ENCODE data around the gene RABGEF1.
"Not testable (repeated sequence)": the region's sequence is repeated elsewhere in the genome, so short reads cannot be mapped to it uniquely, and the experiment has no call there.

Gene RABGEF1

GRCh38 chr7:66747385-66747784 lies 6.9 kb downstream of the RABGEF1 start:
- no peak overlapping the region for H3K4me3 ChIP-seq (ENCODE audit: low read length)
- H3K27ac ChIP-seq (ENCODE audit: low read length): no peak overlapping the region
- H3K36me3 ChIP-seq (ENCODE audit: control insufficient read depth, insufficient read depth, low read length): no peaks in the 10 kb centered on the region
- WGBS (ENCODE audit: insufficient coverage, insufficient read length): no CpG with 5 or more reads among the region's 2 CpGs
- H3K27me3 ChIP-seq (ENCODE audit: control insufficient read depth, insufficient read depth, low read length): no peaks in the 10 kb centered on the region
- DNase-seq (ENCODE audit: low read depth, low spot score): no peak
- H3K9me3 ChIP-seq (ENCODE audit: control insufficient read depth, insufficient read depth, low read length): no peaks in the 10 kb centered on the region
- no peaks in the 10 kb centered on the region for H3K4me1 ChIP-seq (ENCODE audit: control insufficient read depth, insufficient read depth, low read length)

- Histone ChIP-seq H3K27me3 (ENCODE audit: control insufficient read depth, insufficient read depth, low read length) (no peaks in the 10 kb centered on the region), H3K4me3 (ENCODE audit: low read length) (no peak overlapping the region), H3K9me3 (ENCODE audit: control insufficient read depth, insufficient read depth, low read length) (no peaks in the 10 kb centered on the region), H3K27ac (ENCODE audit: low read length) (no peak overlapping the region), H3K4me1 (ENCODE audit: control insufficient read depth, insufficient read depth, low read length) (no peaks in the 10 kb centered on the region), H3K36me3 (ENCODE audit: control insufficient read depth, insufficient read depth, low read length) (no peaks in the 10 kb centered on the region)
- DNase-seq (ENCODE audit: low read depth, low spot score): no peak
- WGBS (ENCODE audit: insufficient coverage, insufficient read length): no CpG with 5 or more reads among the region's 10 CpGs
These were observed 7.5 kb downstream of the RABGEF1 start for GRCh38 chr7:66747881-66748511.

- H3K4me3 ChIP-seq (ENCODE audit: low read length): no peak overlapping the region
- WGBS (ENCODE audit: insufficient coverage, insufficient read length): no CpG with 5 or more reads among the region's 4 CpGs
- no peaks in the 10 kb centered on the region for H3K9me3 ChIP-seq (ENCODE audit: control insufficient read depth, insufficient read depth, low read length)
- H3K4me1 ChIP-seq (ENCODE audit: control insufficient read depth, insufficient read depth, low read length): no peaks in the 10 kb centered on the region
- no peak overlapping the region for H3K27ac ChIP-seq (ENCODE audit: low read length)
- H3K27me3 ChIP-seq (ENCODE audit: control insufficient read depth, insufficient read depth, low read length): no peaks in the 10 kb centered on the region
- H3K36me3 ChIP-seq (ENCODE audit: control insufficient read depth, insufficient read depth, low read length): no peaks in the 10 kb centered on the region
- DNase-seq (ENCODE audit: low read depth, low spot score): no peak
These were observed 8.3 kb downstream of the RABGEF1 start for GRCh38 chr7:66748791-66749190.

GRCh38 chr7:66751945-66752344 lies 11.4 kb downstream of the RABGEF1 start:
- no peak for DNase-seq (ENCODE audit: low read depth, low spot score)
- Histone ChIP-seq H3K9me3 (ENCODE audit: control insufficient read depth, insufficient read depth, low read length) (no peaks in the 10 kb centered on the region), H3K4me3 (ENCODE audit: low read length) (no peak overlapping the region), H3K4me1 (ENCODE audit: control insufficient read depth, insufficient read depth, low read length) (no peaks in the 10 kb centered on the region), H3K27me3 (ENCODE audit: control insufficient read depth, insufficient read depth, low read length) (no peaks in the 10 kb centered on the region), H3K36me3 (ENCODE audit: control insufficient read depth, insufficient read depth, low read length) (no peaks in the 10 kb centered on the region), H3K27ac (ENCODE audit: low read length) (no peak overlapping the region)
- WGBS (ENCODE audit: insufficient coverage, insufficient read length): no CpG with 5 or more reads among the region's 8 CpGs

GRCh38 chr7:66754541-66754940 lies 14.0 kb downstream of the RABGEF1 start:
- H3K4me1 ChIP-seq (ENCODE audit: control insufficient read depth, insufficient read depth, low read length): no peaks in the 10 kb centered on the region
- no CpG with 5 or more reads among the region's 4 CpGs for WGBS (ENCODE audit: insufficient coverage, insufficient read length)
- H3K36me3 ChIP-seq (ENCODE audit: control insufficient read depth, insufficient read depth, low read length): no peaks in the 10 kb centered on the region
- H3K27ac ChIP-seq (ENCODE audit: low read length): no peak overlapping the region
- DNase-seq (ENCODE audit: low read depth, low spot score): no peak
- H3K4me3 ChIP-seq (ENCODE audit: low read length): no peak overlapping the region
- H3K27me3 ChIP-seq (ENCODE audit: control insufficient read depth, insufficient read depth, low read length): no peaks in the 10 kb centered on the region
- H3K9me3 ChIP-seq (ENCODE audit: control insufficient read depth, insufficient read depth, low read length): no peaks in the 10 kb centered on the region

GRCh38 chr7:66755059-66755458 lies 14.5 kb downstream of the RABGEF1 start:
- not testable (repeated sequence) for H3K4me3 ChIP-seq (ENCODE audit: low read length); H3K36me3 ChIP-seq (ENCODE audit: control insufficient read depth, insufficient read depth, low read length); H3K27me3 ChIP-seq (ENCODE audit: control insufficient read depth, insufficient read depth, low read length); H3K27ac ChIP-seq (ENCODE audit: low read length); H3K9me3 ChIP-seq (ENCODE audit: control insufficient read depth, insufficient read depth, low read length); H3K4me1 ChIP-seq (ENCODE audit: control insufficient read depth, insufficient read depth, low read length); DNase-seq (ENCODE audit: low read depth, low spot score)
- no CpG with 5 or more reads among the region's 4 CpGs for WGBS (ENCODE audit: insufficient coverage, insufficient read length)

- not testable (repeated sequence) for H3K36me3 ChIP-seq (ENCODE audit: control insufficient read depth, insufficient read depth, low read length); H3K9me3 ChIP-seq (ENCODE audit: control insufficient read depth, insufficient read depth, low read length); H3K27me3 ChIP-seq (ENCODE audit: control insufficient read depth, insufficient read depth, low read length); H3K4me3 ChIP-seq (ENCODE audit: low read length); H3K4me1 ChIP-seq (ENCODE audit: control insufficient read depth, insufficient read depth, low read length); H3K27ac ChIP-seq (ENCODE audit: low read length); DNase-seq (ENCODE audit: low read depth, low spot score)
- WGBS (ENCODE audit: insufficient coverage, insufficient read length): no CpG with 5 or more reads among the region's 3 CpGs
These were observed 15.7 kb downstream of the RABGEF1 start for GRCh38 chr7:66756227-66756626.

GRCh38 chr7:66756889-66757288 lies 16.4 kb downstream of the RABGEF1 start:
- Histone ChIP-seq H3K4me3 (ENCODE audit: low read length) (no peak overlapping the region), H3K4me1 (ENCODE audit: control insufficient read depth, insufficient read depth, low read length) (no peaks in the 10 kb centered on the region), H3K27me3 (ENCODE audit: control insufficient read depth, insufficient read depth, low read length) (no peaks in the 10 kb centered on the region), H3K36me3 (ENCODE audit: control insufficient read depth, insufficient read depth, low read length) (no peaks in the 10 kb centered on the region), H3K27ac (ENCODE audit: low read length) (no peak overlapping the region), H3K9me3 (ENCODE audit: control insufficient read depth, insufficient read depth, low read length) (no peaks in the 10 kb centered on the region)
- no peak for DNase-seq (ENCODE audit: low read depth, low spot score)

- no peak overlapping the region for H3K27ac ChIP-seq (ENCODE audit: low read length)
- no CpG with 5 or more reads among the region's 6 CpGs for WGBS (ENCODE audit: insufficient coverage, insufficient read length)
- DNase-seq (ENCODE audit: low read depth, low spot score): no peak
- H3K4me3 ChIP-seq (ENCODE audit: low read length): no peak overlapping the region
- H3K4me1 ChIP-seq (ENCODE audit: control insufficient read depth, insufficient read depth, low read length): no peaks in the 10 kb centered on the region
- no peaks in the 10 kb centered on the region for H3K9me3 ChIP-seq (ENCODE audit: control insufficient read depth, insufficient read depth, low read length)
- no peaks in the 10 kb centered on the region for H3K36me3 ChIP-seq (ENCODE audit: control insufficient read depth, insufficient read depth, low read length)
- no peaks in the 10 kb centered on the region for H3K27me3 ChIP-seq (ENCODE audit: control insufficient read depth, insufficient read depth, low read length)
These were observed 17.4 kb downstream of the RABGEF1 start for GRCh38 chr7:66757939-66758338.

GRCh38 chr7:66758950-66759628 lies 18.6 kb downstream of the RABGEF1 start:
- Histone ChIP-seq H3K9me3 (ENCODE audit: control insufficient read depth, insufficient read depth, low read length) (no peaks in the 10 kb centered on the region), H3K27ac (ENCODE audit: low read length) (no peak overlapping the region), H3K27me3 (ENCODE audit: control insufficient read depth, insufficient read depth, low read length) (no peaks in the 10 kb centered on the region), H3K4me3 (ENCODE audit: low read length) (no peak overlapping the region), H3K36me3 (ENCODE audit: control insufficient read depth, insufficient read depth, low read length) (no peaks in the 10 kb centered on the region), H3K4me1 (ENCODE audit: control insufficient read depth, insufficient read depth, low read length) (no peaks in the 10 kb centered on the region)
- no peak for DNase-seq (ENCODE audit: low read depth, low spot score)
- WGBS (ENCODE audit: insufficient coverage, insufficient read length): no CpG with 5 or more reads among the region's 9 CpGs

GRCh38 chr7:66763183-66763582 lies 22.6 kb downstream of the RABGEF1 start:
- not testable (repeated sequence) for H3K27ac ChIP-seq (ENCODE audit: low read length); H3K4me1 ChIP-seq (ENCODE audit: control insufficient read depth, insufficient read depth, low read length); H3K36me3 ChIP-seq (ENCODE audit: control insufficient read depth, insufficient read depth, low read length); H3K27me3 ChIP-seq (ENCODE audit: control insufficient read depth, insufficient read depth, low read length); H3K9me3 ChIP-seq (ENCODE audit: control insufficient read depth, insufficient read depth, low read length); H3K4me3 ChIP-seq (ENCODE audit: low read length); DNase-seq (ENCODE audit: low read depth, low spot score)
- WGBS (ENCODE audit: insufficient coverage, insufficient read length): no CpG with 5 or more reads among the region's 3 CpGs

Measured in iPS DF 6.9 (cell line).